Right lobe of liver (tissue), 6 donors: ENCODE results near the gene CAV1. TPM values are rescaled to one million over a fixed set of nuclear protein-coding genes. Genes with fewer than 3 reads are reported as not detected.

ENCODE experiments used
- ATAC-seq, 4 donors: fragments of 200-7000 bp; cut with Tn5 transposase; one replicate each; pipeline ENCODE4 v1.9.1; 2020; ENCODE audit warnings: mild to moderate bottlenecking in 4 of 4, moderate library complexity in 4 of 4
- DNase-seq, 3 donors: peaks; one replicate each; pipeline ENCODE4 v3.0.0-alpha.2; 2020
- H3K27ac ChIP-seq, 3 donors: fragments of 200-600 bp; one replicate each; pipeline ENCODE4 v1.8.0; 2022
- H3K27me3 ChIP-seq, 2 donors: fragments of 200-600 bp; one replicate each; pipeline ENCODE4 v1.8.0; 2022
- H3K36me3 ChIP-seq, 4 donors: fragments of 200-600 bp; sonication (generic) in 1 of 4; one replicate each; pipeline versions ENCODE4 v1.5.1 to v1.8.0; 2017 to 2022; ENCODE audit warnings: control low read depth in 1 of 4
- H3K4me1 ChIP-seq, 4 donors: fragments of 200-600 bp; sonication (generic) in 1 of 4; one replicate each; pipeline versions ENCODE4 v1.5.1 to v1.8.0; 2017 to 2022; ENCODE audit warnings: control low read depth in 1 of 4
- H3K4me3 ChIP-seq, 3 donors: fragments of 200-600 bp; one replicate each; pipeline ENCODE4 v1.8.0; 2022
- H3K9me3 ChIP-seq, 4 donors: fragments of 200-600 bp; sonication (generic) in 1 of 4; one replicate each; pipeline versions ENCODE4 v1.5.1 to v1.8.0; 2017 to 2022; ENCODE audit warnings: control low read depth in 1 of 4
- POLR2A ChIP-seq: fragments of 450-650 bp; IDR thresholded peaks from one replicate; pipeline ENCODE4 v1.6.1; 2017; ENCODE audit warnings: antibody characterized with exemption, mild to moderate bottlenecking
- WGBS: methylation state at CpG from one replicate; pipeline ENCODE4 v1.1.6; 2018; ENCODE audit warnings: low coverage, low lambda C conversion rate; ENCODE audit not compliant: insufficient coverage; ENCODE audit errors: missing lambda C conversion rate; 5-methylcytosine and 5-hydroxymethylcytosine counted together
- intact Hi-C, 2 donors: fragments of 100-400 bp; cut with DNase I; formaldehyde crosslinking; loops; one replicate each; pipeline versions ENCODE4 v1.11.2 to v1.14.1; 2022
- total RNA-seq, 6 experiments: library from RNA; depleted of rRNA in 2 of 6; stranded (reverse); fragments of >200 nt in 2 of 6; fragmentation: NEBNext Ultra II Directional in 3 of 6; extraction: Animal tissue kit (Norgen Biotek cat#: 25700) in 3 of 6; gene quantifications; one replicate each; pipeline versions ENCODE4 v1.1.0 to v1.2.4, GENCODE V29; 2016 to 2023
- TF ChIP-seq, protein P1 (sequence below), 4 donors: fragments of 200-600 bp in 3 of 4; fragments of 450-650 bp in 1 of 4; IDR thresholded peaks; one replicate each; pipeline versions ENCODE4 v1.5.1 to v1.8.0; 2016 to 2022; ENCODE audit warnings: antibody characterized with exemption in 4 of 4, mild to moderate bottlenecking in 2 of 4
- donor health status: DM: no; HTN: yes; CAD: no.
- donor health status: DM: no; HTN: no; CAD: no.
- donor health status: DM: no; HTN: no; CAD: no.
- donor health status: DM: no; HTN: yes; CAD: no.
- donor health status: DM: no; HTN: yes; CAD: no.

Gene CAV1
- total RNA-seq, 6 experiments from 2014 or later = 3.8 to 19.8 (median 9.0) TPM

DNA sequence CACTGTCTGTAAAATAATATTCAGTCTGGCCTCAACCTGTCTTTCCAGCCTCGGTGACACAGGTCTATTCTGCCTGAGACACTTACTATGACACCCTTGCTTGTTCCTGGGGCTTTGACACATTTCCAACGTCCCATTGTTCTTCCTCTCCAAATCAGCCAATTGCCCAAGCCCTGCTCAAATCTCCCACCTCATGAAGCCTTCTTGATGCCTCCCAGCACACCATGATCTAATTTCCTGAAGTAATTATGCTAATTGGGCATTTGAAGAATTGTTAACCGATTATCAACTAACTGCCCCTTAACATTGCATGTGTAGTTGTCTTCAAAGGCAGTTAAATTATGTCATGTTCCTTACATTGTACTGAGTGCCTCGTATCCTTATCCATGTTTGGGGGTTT lies 33.1 kb downstream of the CAV1 start:
- no peak for ATAC-seq
- 66% methylated on average over 4 of the region's 4 CpGs for WGBS
- Histone ChIP-seq H3K4me3 (no peak overlapping the region), H3K27ac (no peak overlapping the region), H3K4me1 (no peaks in the 10 kb centered on the region), H3K36me3 (no peaks in the 10 kb centered on the region), H3K27me3 (no peaks in the 10 kb centered on the region), H3K9me3 (no peaks in the 10 kb centered on the region)
- TF ChIP-seq POLR2A = no peak
- TF ChIP-seq, protein P1, sequence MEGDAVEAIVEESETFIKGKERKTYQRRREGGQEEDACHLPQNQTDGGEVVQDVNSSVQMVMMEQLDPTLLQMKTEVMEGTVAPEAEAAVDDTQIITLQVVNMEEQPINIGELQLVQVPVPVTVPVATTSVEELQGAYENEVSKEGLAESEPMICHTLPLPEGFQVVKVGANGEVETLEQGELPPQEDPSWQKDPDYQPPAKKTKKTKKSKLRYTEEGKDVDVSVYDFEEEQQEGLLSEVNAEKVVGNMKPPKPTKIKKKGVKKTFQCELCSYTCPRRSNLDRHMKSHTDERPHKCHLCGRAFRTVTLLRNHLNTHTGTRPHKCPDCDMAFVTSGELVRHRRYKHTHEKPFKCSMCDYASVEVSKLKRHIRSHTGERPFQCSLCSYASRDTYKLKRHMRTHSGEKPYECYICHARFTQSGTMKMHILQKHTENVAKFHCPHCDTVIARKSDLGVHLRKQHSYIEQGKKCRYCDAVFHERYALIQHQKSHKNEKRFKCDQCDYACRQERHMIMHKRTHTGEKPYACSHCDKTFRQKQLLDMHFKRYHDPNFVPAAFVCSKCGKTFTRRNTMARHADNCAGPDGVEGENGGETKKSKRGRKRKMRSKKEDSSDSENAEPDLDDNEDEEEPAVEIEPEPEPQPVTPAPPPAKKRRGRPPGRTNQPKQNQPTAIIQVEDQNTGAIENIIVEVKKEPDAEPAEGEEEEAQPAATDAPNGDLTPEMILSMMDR (IDR thresholded peaks at IDR 0.05) = no peak
- DNase-seq = no peak
- intact Hi-C loops = no loop called here

DNA sequence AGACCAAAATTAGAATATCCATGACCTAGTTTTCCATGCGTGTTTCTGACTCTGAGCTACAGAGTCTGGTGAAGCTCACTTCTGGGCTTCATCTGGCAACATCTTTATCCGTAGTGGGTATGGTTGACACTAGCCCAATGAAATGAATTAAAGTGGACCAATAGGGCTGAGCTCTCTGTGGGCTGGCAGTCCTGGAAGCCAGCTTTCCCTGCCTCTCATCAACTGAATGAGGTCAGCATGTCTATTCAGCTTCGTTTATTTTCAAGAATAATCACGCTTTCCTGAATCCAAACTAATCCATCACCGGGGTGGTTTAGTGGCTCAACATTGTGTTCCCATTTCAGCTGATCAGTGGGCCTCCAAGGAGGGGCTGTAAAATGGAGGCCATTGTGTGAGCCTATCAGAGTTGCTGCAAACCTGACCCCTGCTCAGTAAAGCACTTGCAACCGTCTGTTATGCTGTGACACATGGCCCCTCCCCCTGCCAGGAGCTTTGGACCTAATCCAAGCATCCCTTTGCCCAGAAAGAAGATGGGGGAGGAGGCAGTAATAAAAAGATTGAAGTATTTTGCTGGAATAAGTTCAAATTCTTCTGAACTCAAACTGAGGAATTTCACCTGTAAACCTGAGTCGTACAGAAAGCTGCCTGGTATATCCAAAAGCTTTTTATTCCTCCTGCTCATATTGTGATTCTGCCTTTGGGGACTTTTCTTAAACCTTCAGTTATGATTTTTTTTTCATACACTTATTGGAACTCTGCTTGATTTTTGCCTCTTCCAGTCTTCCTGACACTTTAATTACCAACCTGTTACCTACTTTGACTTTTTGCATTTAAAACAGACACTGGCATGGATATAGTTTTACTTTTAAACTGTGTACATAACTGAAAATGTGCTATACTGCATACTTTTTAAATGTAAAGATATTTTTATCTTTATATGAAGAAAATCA lies 35.5 kb downstream of the CAV1 start:
- Histone ChIP-seq H3K4me3 (no peak overlapping the region), H3K36me3 (no peaks in the 10 kb centered on the region), H3K27me3 (no peaks in the 10 kb centered on the region), H3K9me3 (no peaks in the 10 kb centered on the region), H3K27ac (peak overlapping the region in 1 of 3 donors; percentile 5), H3K4me1 (no peaks in the 10 kb centered on the region)
- WGBS = 52% methylated on average over 7 of the region's 7 CpGs
- DNase-seq = no peak
- TF ChIP-seq, protein P1 (IDR thresholded peaks at IDR 0.05) = no peak
- no peak for TF ChIP-seq POLR2A
- peak in 2 of 4 donors; percentile 13 to 15 for ATAC-seq
- intact Hi-C loops = no loop called here

GRCh38 chr7:116561697-116562483 lies 37.1 kb downstream of the CAV1 start:
- Histone ChIP-seq H3K9me3 (no peaks in the 10 kb centered on the region), H3K36me3 (no peaks in the 10 kb centered on the region), H3K27ac (no peak overlapping the region), H3K27me3 (no peaks in the 10 kb centered on the region), H3K4me1 (no peaks in the 10 kb centered on the region), H3K4me3 (no peak overlapping the region)
- WGBS = 52% methylated on average over 2 of the region's 2 CpGs
- ATAC-seq (no peak), DNase-seq (no peak)
- no peak for TF ChIP-seq POLR2A
- TF ChIP-seq, protein P1 (IDR thresholded peaks at IDR 0.05) = no peak
- intact Hi-C loops = no loop called here

DNA sequence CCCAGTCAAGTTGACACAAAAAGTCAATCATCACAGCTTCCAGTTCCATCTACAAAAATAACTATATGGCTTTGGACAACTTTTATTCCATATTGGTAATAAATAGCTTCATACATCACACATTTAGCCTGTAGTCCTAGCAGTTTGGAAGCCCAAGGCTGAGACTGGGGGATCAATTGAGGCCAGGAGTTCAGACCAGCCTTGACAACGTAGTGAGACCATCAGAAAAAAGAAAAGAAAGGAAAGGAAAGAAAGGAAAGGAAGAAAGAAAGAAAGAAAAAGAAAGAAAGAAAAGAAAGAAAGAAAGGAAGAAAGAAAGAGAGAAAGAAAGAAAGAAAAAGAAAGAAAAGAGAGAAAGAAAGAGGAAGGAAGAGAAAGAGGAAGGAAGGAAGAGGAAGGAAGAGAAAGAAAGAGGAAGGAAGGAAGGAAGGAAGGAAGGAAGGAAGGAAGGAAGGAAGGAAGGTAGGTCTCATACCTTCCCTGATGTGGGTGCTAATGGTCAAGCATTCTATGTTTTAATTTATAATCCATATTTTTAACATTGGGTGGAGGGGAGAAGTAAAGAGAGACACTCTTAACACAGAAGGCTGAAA lies 37.8 kb downstream of the CAV1 start:
- 100% methylated on average over 1 of the region's 1 CpG for WGBS
- Histone ChIP-seq H3K4me3 (no peak overlapping the region), H3K36me3 (no peaks in the 10 kb centered on the region), H3K27ac (no peak overlapping the region), H3K4me1 (no peaks in the 10 kb centered on the region), H3K27me3 (no peaks in the 10 kb centered on the region), H3K9me3 (no peaks in the 10 kb centered on the region)
- intact Hi-C loops = no loop called here
- ATAC-seq = no peak
- DNase-seq = no peak
- TF ChIP-seq, protein P1 (IDR thresholded peaks at IDR 0.05) = no peak
- TF ChIP-seq POLR2A = no peak
